Activated naive CD4-positive, alpha-beta T cell treated with anti-CD3 and anti-CD28 coated beads, Interleukin-2, amount 10 ng/mL, durations not matched to agents 5 hours and 36 hours (primary cell): Measurements from ENCODE around the gene SERPINB12. TPM values are rescaled to one million over a fixed set of nuclear protein-coding genes. Genes with fewer than 3 reads are reported as not detected.

Experiments
- total RNA-seq, 2 experiments: library from RNA; stranded (reverse); gene quantifications; one replicate each; pipeline ENCODE4 v1.2.3, GENCODE V29; 2021

Gene SERPINB12, protein sequence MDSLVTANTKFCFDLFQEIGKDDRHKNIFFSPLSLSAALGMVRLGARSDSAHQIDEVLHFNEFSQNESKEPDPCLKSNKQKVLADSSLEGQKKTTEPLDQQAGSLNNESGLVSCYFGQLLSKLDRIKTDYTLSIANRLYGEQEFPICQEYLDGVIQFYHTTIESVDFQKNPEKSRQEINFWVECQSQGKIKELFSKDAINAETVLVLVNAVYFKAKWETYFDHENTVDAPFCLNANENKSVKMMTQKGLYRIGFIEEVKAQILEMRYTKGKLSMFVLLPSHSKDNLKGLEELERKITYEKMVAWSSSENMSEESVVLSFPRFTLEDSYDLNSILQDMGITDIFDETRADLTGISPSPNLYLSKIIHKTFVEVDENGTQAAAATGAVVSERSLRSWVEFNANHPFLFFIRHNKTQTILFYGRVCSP
- total RNA-seq = not detected

DNA sequence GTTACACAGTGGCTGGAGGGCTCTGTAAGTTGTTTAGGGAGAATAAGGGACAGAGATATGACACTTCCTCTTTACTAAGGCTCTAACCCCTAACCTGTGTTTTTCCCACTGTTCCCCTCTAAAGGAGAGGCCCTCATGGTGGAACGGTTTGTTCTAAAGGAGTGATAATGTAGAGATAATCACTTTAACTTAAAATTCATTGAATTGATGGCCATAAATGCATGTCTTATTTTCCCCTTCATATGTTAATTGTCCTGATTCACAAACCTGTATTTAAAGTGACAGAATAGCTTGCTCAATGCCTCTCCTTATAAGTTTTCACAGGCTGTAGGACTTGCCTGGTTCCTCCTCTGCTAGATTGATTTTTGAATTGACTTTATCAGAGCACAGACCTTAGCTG, at the start of gene SERPINB12:
TSS of gene SERPINB12 (plus strand) at position 301 of the 400 bp plus-strand sequence. CDS start 13,791 bp downstream, outside the sequence.

DNA sequence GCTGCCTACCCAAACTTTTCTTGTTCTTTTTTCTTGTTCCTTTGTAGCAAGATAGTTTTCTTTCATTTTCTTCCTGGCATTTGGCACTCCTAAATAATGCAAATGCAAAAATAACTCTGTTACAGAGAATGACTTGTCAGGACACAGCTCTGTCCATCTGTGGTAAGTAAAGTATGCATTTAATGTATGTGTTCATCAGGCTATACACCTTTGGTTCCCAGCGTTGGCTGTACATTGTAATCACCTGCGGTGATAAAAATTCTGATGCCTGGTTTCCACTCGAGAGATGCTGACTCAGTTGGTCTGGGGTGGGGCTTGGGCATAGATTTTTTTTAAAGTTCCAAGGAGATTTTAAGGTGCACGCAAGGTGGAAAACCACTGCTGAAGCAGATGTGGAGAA, 44.8 kb downstream of the SERPINB12 start, which contains the start of gene SERPINB13:
TSS of gene SERPINB13 (plus strand) at position 378 of the 400 bp plus-strand sequence. CDS start 1,325 bp downstream, outside the sequence.

Other genes starting within 250 kb of the SERPINB12 start
- gene BCL2, start 222.6 kb upstream of the SERPINB12 start, total RNA-seq = 100 to 1,000 TPM; 145 to 156 TPM
- 10 to 100 TPM; 58.7 to 59.6 TPM for gene KDSR, start 175.2 kb upstream of the SERPINB12 start, total RNA-seq
- gene VPS4B, start 119.9 kb upstream of the SERPINB12 start, total RNA-seq = 10 to 100 TPM; 66.3 to 77.4 TPM
- not detected for gene SERPINB5, start 65.4 kb upstream of the SERPINB12 start, total RNA-seq
- not detected for gene SERPINB13, start 45.0 kb downstream of the SERPINB12 start, total RNA-seq
- not detected for gene SERPINB4, start 101.9 kb downstream of the SERPINB12 start, total RNA-seq
- gene SERPINB3, start 119.5 kb downstream of the SERPINB12 start, total RNA-seq = not detected
- not detected for gene SERPINB11, start 160.6 kb downstream of the SERPINB12 start, total RNA-seq
- not detected for gene SERPINB7, start 233.0 kb downstream of the SERPINB12 start, total RNA-seq